ENCODE data around the gene TSHZ2. TPM values are rescaled to one million over a fixed set of nuclear protein-coding genes. Genes with fewer than 3 reads are reported as not detected.

The TSHZ2 gene
- total and polyA plus RNA-seq, 2 of the 4 experiments (the other 2 are of a cell fraction): under 0.01 to 0.02 TPM

- WGBS, 2 experiments (ENCODE audit: extremely low coverage in 2 of 2, insufficient read length in 1 of 2): 61% methylated on average over 4 of the region's 9 CpGs; no CpG with 5 or more reads in 1 of the 2 experiments
- H3K27ac ChIP-seq (ENCODE audit: insufficient read depth, low read length): no peak overlapping the region
- no peak overlapping the region for H2BK5ac ChIP-seq (ENCODE audit: low read depth, low read length, poor library complexity, severe bottlenecking)
- H3K4ac ChIP-seq (ENCODE audit: low read depth, low read length): no peak overlapping the region
- ChIA-PET POLR2A (ENCODE audit: unreplicated experiment) (no interaction called here), CTCF (no interaction called here)
- TF ChIP-seq ELK1 (IDR thresholded peaks at IDR 0.05; ENCODE audit: borderline replicate concordance, low read depth, low read length) (no peak), SMC3 (IDR thresholded peaks at IDR 0.05; ENCODE audit: low read depth, low read length) (no peak), BHLHE40 (IDR thresholded peaks at IDR 0.05; ENCODE audit: low read depth, low read length) (no peak), NFE2L2 (IDR thresholded peaks at IDR 0.05; ENCODE audit: low read depth, low read length) (no peak), CHD1 (IDR thresholded peaks at IDR 0.05; ENCODE audit: low read depth, low read length) (no peak), CEBPB (IDR thresholded peaks at IDR 0.05; ENCODE audit: low read depth, low read length) (no peak), MXI1 (IDR thresholded peaks at IDR 0.05; ENCODE audit: borderline replicate concordance, low read depth, low read length) (no peak), RAD21 (IDR thresholded peaks at IDR 0.05; ENCODE audit: low read length) (no peak), RFX5 (IDR thresholded peaks at IDR 0.05; ENCODE audit: low read depth, low read length) (no peak), FOS (IDR thresholded peaks at IDR 0.05; ENCODE audit: low read depth, low read length) (no peak), USF2 (IDR thresholded peaks at IDR 0.05; ENCODE audit: low read depth, low read length) (no peak), POLR2A (IDR thresholded peaks at IDR 0.05; ENCODE audit: low read depth, low read length) (no peak), RCOR1 (IDR thresholded peaks at IDR 0.05; ENCODE audit: insufficient replicate concordance, low read length) (no peak)
- no peak overlapping the region for H2BK120ac ChIP-seq (ENCODE audit: low read depth, low read length)
- H3K9me1 ChIP-seq (ENCODE audit: insufficient read depth, low read length): no peaks in the 10 kb centered on the region
- no peak overlapping the region for H3K4me3 ChIP-seq (ENCODE audit: insufficient read depth, low read depth, low read length)
- H3K79me1 ChIP-seq (ENCODE audit: low read depth in 1 of 2, low read length in 2 of 2): no peaks in the 10 kb centered on the region
- dilution Hi-C loops (cut with HindIII; ENCODE audit: low sequenced_read_pairs, unreplicated experiment) (no loop called here), in situ Hi-C loops (cut with MboI; ENCODE audit: low sequenced_read_pairs) (no loop called here), intact Hi-C loops (cut with micrococcal nuclease) (no loop called here)
- H3K18ac ChIP-seq (ENCODE audit: low read depth, low read length): no peak overlapping the region
- no peak overlapping the region for H4K8ac ChIP-seq (ENCODE audit: low read depth in 2 of 2, low read length in 2 of 2)
- H3K4me2 ChIP-seq (ENCODE audit: low read depth, low read length): no peak overlapping the region
- no peak overlapping the region for H2BK15ac ChIP-seq (ENCODE audit: low read depth, low read length)
- no peak overlapping the region for H3K56ac ChIP-seq (ENCODE audit: extremely low read depth, insufficient read depth, low read length)
- no peak overlapping the region for H2AK9ac ChIP-seq (replicated peaks; ENCODE audit: low read depth, low read length, poor library complexity)
- H2AFZ ChIP-seq (replicated peaks; ENCODE audit: low read length, poor library complexity): peak overlapping the region; percentile 33
- no peak overlapping the region for H3K14ac ChIP-seq (replicated peaks; ENCODE audit: low read depth, low read length)
- no peak overlapping the region for H3K23ac ChIP-seq (ENCODE audit: low read depth, low read length)
- H3K36me3 ChIP-seq (ENCODE audit: control insufficient read depth, insufficient read depth, low read length): no peaks in the 10 kb centered on the region
- H4K91ac ChIP-seq (ENCODE audit: insufficient read depth, low read depth, low read length): no peak overlapping the region
- no peaks in the 10 kb centered on the region for H3K9me3 ChIP-seq (ENCODE audit: control insufficient read depth, insufficient read depth, low read length)
- ATAC-seq (ENCODE audit: low read depth) (no peak), DNase-seq (no peak)
- H3K27me3 ChIP-seq (ENCODE audit: control insufficient read depth, insufficient read depth, low read length): no peaks in the 10 kb centered on the region; the same call in 1 of the 2 replicates
- H4K5ac ChIP-seq (ENCODE audit: low read depth, low read length): no peak overlapping the region
- H2AK5ac ChIP-seq (ENCODE audit: low read depth, low read length): no peak overlapping the region
- no peak overlapping the region for H2BK20ac ChIP-seq (ENCODE audit: low read depth, low read length)
- no peak overlapping the region for H3K9ac ChIP-seq (ENCODE audit: low read depth, low read length)
- no TSS peak for BruUV-seq (replicated peaks)
- H3K4me1 ChIP-seq (ENCODE audit: control insufficient read depth, insufficient read depth, low read length): no peaks in the 10 kb centered on the region
- no peaks in the 10 kb centered on the region for H4K20me1 ChIP-seq (ENCODE audit: insufficient read depth, low read length)
Observed at GRCh38 chr20:53399592-53400335, 427.6 kb downstream of the TSHZ2 start.

All from IMR-90 (cell line).